Calu3 (cell line): ENCODE measurements around the gene CELSR1. TPM values are rescaled to one million over a fixed set of nuclear protein-coding genes. Genes with fewer than 3 reads are reported as not detected.

Experiments
- BruUV-seq: library from RNA; stranded (reverse); fragments of 400-500 nt; replicated peaks from 2 replicates; lab custom pipeline; 2021; lab: Mats Ljungman, UMichigan
- CTCF ChIA-PET: fragments of 300-600 bp; sonication (Branson Sonifier 250); formaldehyde crosslinking; loops from one replicate; lab custom pipeline; 2022; ENCODE audit warnings: antibody characterized with exemption; lab: Charles Lee
- DNase-seq: peaks from one replicate; pipeline ENCODE4 v3.0.0; 2022
- H3K27ac Mint-ChIP-seq: one replicate; pipeline ENCODE4 v1.8.0; 2022; ENCODE audit warnings: mixed read lengths; ENCODE audit not compliant: unreplicated experiment
- H3K27me3 Mint-ChIP-seq: one replicate; pipeline ENCODE4 v1.8.0; 2022; ENCODE audit warnings: mixed read lengths; ENCODE audit not compliant: unreplicated experiment
- H3K36me3 Mint-ChIP-seq: one replicate; pipeline ENCODE4 v1.8.0; 2022; ENCODE audit warnings: mild to moderate bottlenecking, moderate library complexity, mixed read lengths; ENCODE audit not compliant: insufficient read depth, unreplicated experiment
- H3K4me1 Mint-ChIP-seq: one replicate; pipeline ENCODE4 v1.8.0; 2022; ENCODE audit warnings: mild to moderate bottlenecking, low read depth, mixed read lengths; ENCODE audit not compliant: unreplicated experiment
- H3K4me3 Mint-ChIP-seq: one replicate; pipeline ENCODE4 v1.8.0; 2022; ENCODE audit warnings: mild to moderate bottlenecking, low read depth, moderate library complexity, mixed read lengths; ENCODE audit not compliant: unreplicated experiment
- H3K9me3 Mint-ChIP-seq: one replicate; pipeline ENCODE4 v1.8.0; 2022; ENCODE audit warnings: low read depth, mixed read lengths; ENCODE audit not compliant: unreplicated experiment
- intact Hi-C: fragments of 100-400 bp; cut with micrococcal nuclease; formaldehyde crosslinking; loops from one replicate; pipeline ENCODE4 v1.10.0; 2022; ENCODE audit not compliant: unreplicated experiment
- total RNA-seq: library from RNA; stranded (reverse); gene quantifications from 2 replicates; pipeline ENCODE4 v1.2.3, GENCODE V29; 2022
- TF ChIP-seq, protein P1 (sequence below): fragments of 200-600 bp; IDR thresholded peaks from one replicate; pipeline ENCODE4 v1.8.0; 2022; ENCODE audit warnings: antibody characterized with exemption; ENCODE audit not compliant: unreplicated experiment

Gene CELSR1
- total RNA-seq, 1 experiment from 2014 or later = 45.5 TPM

GRCh38 chr22:46328797-46329196, 208.6 kb downstream of the CELSR1 start:
- no TSS peak for BruUV-seq
- Mint-ChIP-seq H3K27ac (no peak overlapping the region), H3K27me3 (no peaks in the 10 kb centered on the region), H3K4me1 (no peaks in the 10 kb centered on the region), H3K4me3 (no peak overlapping the region), H3K36me3 (peaks cover 56% of the 10 kb centered on the region), H3K9me3 (no peaks in the 10 kb centered on the region)
- DNase-seq = no peak
- TF ChIP-seq, protein P1, sequence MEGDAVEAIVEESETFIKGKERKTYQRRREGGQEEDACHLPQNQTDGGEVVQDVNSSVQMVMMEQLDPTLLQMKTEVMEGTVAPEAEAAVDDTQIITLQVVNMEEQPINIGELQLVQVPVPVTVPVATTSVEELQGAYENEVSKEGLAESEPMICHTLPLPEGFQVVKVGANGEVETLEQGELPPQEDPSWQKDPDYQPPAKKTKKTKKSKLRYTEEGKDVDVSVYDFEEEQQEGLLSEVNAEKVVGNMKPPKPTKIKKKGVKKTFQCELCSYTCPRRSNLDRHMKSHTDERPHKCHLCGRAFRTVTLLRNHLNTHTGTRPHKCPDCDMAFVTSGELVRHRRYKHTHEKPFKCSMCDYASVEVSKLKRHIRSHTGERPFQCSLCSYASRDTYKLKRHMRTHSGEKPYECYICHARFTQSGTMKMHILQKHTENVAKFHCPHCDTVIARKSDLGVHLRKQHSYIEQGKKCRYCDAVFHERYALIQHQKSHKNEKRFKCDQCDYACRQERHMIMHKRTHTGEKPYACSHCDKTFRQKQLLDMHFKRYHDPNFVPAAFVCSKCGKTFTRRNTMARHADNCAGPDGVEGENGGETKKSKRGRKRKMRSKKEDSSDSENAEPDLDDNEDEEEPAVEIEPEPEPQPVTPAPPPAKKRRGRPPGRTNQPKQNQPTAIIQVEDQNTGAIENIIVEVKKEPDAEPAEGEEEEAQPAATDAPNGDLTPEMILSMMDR = no peak
- intact Hi-C loops = no loop called here
- CTCF ChIA-PET = no interaction called here

- intact Hi-C loops = no loop called here
- Mint-ChIP-seq H3K27me3 (no peaks in the 10 kb centered on the region), H3K36me3 (peaks cover 52% of the 10 kb centered on the region), H3K4me1 (no peaks in the 10 kb centered on the region), H3K4me3 (no peak overlapping the region), H3K27ac (no peak overlapping the region), H3K9me3 (no peaks in the 10 kb centered on the region)
- CTCF ChIA-PET = no interaction called here
- TF ChIP-seq, protein P1 = no peak
- DNase-seq = no peak
- no TSS peak for BruUV-seq
Measured at GRCh38 chr22:46327691-46328465, 209.5 kb downstream of the CELSR1 start.

GRCh38 chr22:46326066-46326680, 211.2 kb downstream of the CELSR1 start:
- Mint-ChIP-seq H3K27me3 (no peaks in the 10 kb centered on the region), H3K4me1 (no peaks in the 10 kb centered on the region), H3K36me3 (peaks cover 60% of the 10 kb centered on the region), H3K4me3 (no peak overlapping the region), H3K9me3 (no peaks in the 10 kb centered on the region), H3K27ac (no peak overlapping the region)
- no TSS peak for BruUV-seq
- intact Hi-C loops = no loop called here
- DNase-seq = no peak
- TF ChIP-seq, protein P1 = no peak
- CTCF ChIA-PET = no interaction called here

DNA sequence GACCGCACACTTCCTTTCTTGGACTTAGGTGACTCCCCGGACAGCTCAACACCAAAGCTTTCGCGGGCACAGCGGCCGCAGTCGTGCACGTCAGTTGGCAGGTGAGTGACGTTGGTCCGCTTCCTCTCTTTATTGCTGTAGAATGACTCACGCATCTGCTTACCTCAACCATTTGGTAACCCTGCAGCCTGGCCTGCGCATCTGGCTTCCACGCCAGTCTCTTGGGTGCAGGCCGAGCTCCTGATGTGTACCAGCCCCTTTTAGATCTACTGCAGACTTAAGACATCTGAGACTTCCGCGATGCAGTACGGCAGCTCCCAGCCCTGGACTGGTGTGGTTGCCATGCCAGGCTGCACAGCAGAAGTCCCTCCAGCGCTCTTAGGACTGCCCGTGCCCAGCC, 214.3 kb downstream of the CELSR1 start:
- H3K4me1 Mint-ChIP-seq = no peaks in the 10 kb centered on the region
- DNase-seq = no peak
- H3K4me3 Mint-ChIP-seq = no peak overlapping the region
- CTCF ChIA-PET = no interaction called here
- H3K27me3 Mint-ChIP-seq = no peaks in the 10 kb centered on the region
- TF ChIP-seq, protein P1 = no peak
- intact Hi-C loops = no loop called here
- no peaks in the 10 kb centered on the region for H3K9me3 Mint-ChIP-seq
- H3K36me3 Mint-ChIP-seq = peaks cover 60% of the 10 kb centered on the region
- no TSS peak for BruUV-seq
- no peak overlapping the region for H3K27ac Mint-ChIP-seq
